Measurements from ENCODE around the gene RNF41. TPM values are rescaled to one million over a fixed set of nuclear protein-coding genes. Genes with fewer than 3 reads are reported as not detected.
A peak's percentile ranks its signal among the peaks of the same experiment; 100 is the strongest.

Gene RNF41
- total and polyA plus RNA-seq, 2 donors (not counting 3 experiments of a cell fraction or from before 2014, with no cell fraction given) = 88.3 to 203 TPM

GRCh38 chr12:56267443-56268071 lies 45.8 kb upstream of the RNF41 start:
- Histone ChIP-seq H3K9ac (replicated peaks; ENCODE audit: extremely low read depth, insufficient read depth, low read length) (peak overlapping the region; percentile 69), H3K9me3 (replicated peaks; ENCODE audit: control insufficient read depth, insufficient read depth, low read length) (no peaks in the 10 kb centered on the region), H3K4me2 (ENCODE audit: insufficient read depth, low read length) (peak overlapping the region; percentile 78), H2AFZ (ENCODE audit: low read depth, low read length) (peak overlapping the region; percentile 79), H3K9me1 (replicated peaks; ENCODE audit: control insufficient read depth, extremely low read depth, insufficient read depth, low read length) (no peaks in the 10 kb centered on the region), H3K4me3 (replicated peaks in 1 of 3; ENCODE audit: insufficient read depth in 1 of 3, low read depth in 1 of 3, low read length in 3 of 3) (peak overlapping the region; percentile 17 to 50 (median 43)), H3K27me3 (ENCODE audit: control insufficient read depth in 2 of 2, insufficient read depth in 2 of 2, low read length in 2 of 2) (no peaks in the 10 kb centered on the region), H3K4me1 (ENCODE audit: control insufficient read depth, extremely low read depth, insufficient read depth, low read length) (peaks cover 4% of the 10 kb centered on the region), H3K27ac (ENCODE audit: insufficient read depth, low read depth, low read length) (no peak overlapping the region), H3K79me2 (ENCODE audit: control insufficient read depth, insufficient read depth, low read length) (no peaks in the 10 kb centered on the region), H4K20me1 (replicated peaks; ENCODE audit: control insufficient read depth, extremely low read depth, insufficient read depth, low read length) (no peaks in the 10 kb centered on the region), H3K36me3 (ENCODE audit: control insufficient read depth in 2 of 2, extremely low read depth in 1 of 2, insufficient read depth in 2 of 2, low read length in 2 of 2) (peaks cover 0 to 4% of the 10 kb centered on the region in 2 experiments)
- ChIA-PET POLR2A (interaction anchor here (0.8 to 1.6 kb wide), 2 partner anchors 10 to 12 kb away, joined by 3 to 5 read pairs; no protein-coding TSS in a partner anchor), CTCF (interaction anchor here (1.4 to 3.5 kb wide), 3 partner anchors 10 to 197 kb away, joined by 7 to 27 read pairs (median 10); partner anchors contain the start of genes ANKRD52 and SMARCC2)
- no peak for TF ChIP-seq EZH2 (IDR thresholded peaks at IDR 0.05; ENCODE audit: borderline replicate concordance, low read depth, low read length, severe bottlenecking)
- no peak for TF ChIP-seq CTCF (IDR thresholded peaks at IDR 0.05; ENCODE audit: extremely low read depth in 1 of 2, insufficient read depth in 1 of 2, low read depth in 1 of 2, low read length in 2 of 2)
- TF ChIP-seq FOS (IDR thresholded peaks at IDR 0.05; ENCODE audit: borderline replicate concordance, insufficient read depth, low read length) = no peak
- TF ChIP-seq POLR2A (IDR thresholded peaks at IDR 0.05; ENCODE audit: low read depth, low read length) = no peak
- TF ChIP-seq MAX (IDR thresholded peaks at IDR 0.05; ENCODE audit: insufficient read depth, insufficient read length) = no peak
- TF ChIP-seq POLR2AphosphoS5 (IDR thresholded peaks at IDR 0.05; ENCODE audit: insufficient read depth, low read depth, low read length) = no peak
- intact Hi-C loops (cut with micrococcal nuclease) = loop anchor here (1.0 to 5.0 kb wide), 4 partner anchors 33 to 195 kb away; partner anchors contain the start of genes CS and NABP2
- no peak for FAIRE-seq
- dilution Hi-C loops (cut with MboI; ENCODE audit: extremely low pct_ligation_motif_present, low sequenced_read_pairs) = no loop called here
- DNase-seq (ENCODE audit: low read depth, low spot score) = no peak
- BruUV-seq (replicated peaks) = no TSS peak

Measured in endothelial cell of umbilical vein (primary cell).